ENCODE results near the gene MGAT4A.
"Not testable (repeated sequence)": the region's sequence is repeated elsewhere in the genome, so short reads cannot be mapped to it uniquely, and the experiment has no call there.

Gene MGAT4A

DNA sequence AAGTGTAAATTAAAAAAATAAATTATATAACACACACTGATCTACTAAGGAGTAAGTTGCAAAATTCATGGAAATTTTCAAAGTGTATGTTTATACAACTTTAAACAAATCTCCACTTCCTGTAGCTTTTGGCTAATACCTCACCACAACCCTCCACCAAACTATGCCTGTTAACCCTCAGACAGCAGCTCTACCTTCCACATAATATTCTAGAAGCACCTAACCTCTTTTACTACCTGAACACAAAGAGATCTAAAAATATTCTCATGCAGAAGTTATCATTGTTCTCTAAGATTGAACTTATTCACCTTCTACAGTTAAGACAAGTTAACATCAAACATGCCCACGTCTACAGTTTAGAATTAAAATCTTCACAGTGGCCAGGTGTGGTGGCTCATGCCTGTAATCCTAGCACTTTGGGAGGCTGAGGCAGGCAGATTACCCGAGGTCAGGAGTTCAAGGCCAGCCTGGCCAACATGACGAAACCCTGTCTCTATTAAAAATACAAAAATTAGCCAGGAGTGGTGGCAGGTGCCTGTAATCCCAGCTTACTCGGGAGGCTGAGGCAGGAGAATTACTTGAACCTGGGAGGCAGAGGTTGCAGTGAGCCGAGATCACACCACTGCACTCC, 2.7 kb downstream of the MGAT4A start:
- DNase-seq, result not testable (repeated sequence)

- DNase-seq, result no peak
These were observed 3.4 kb downstream of the MGAT4A start for GRCh38 chr2:98727369-98728087.

GRCh38 chr2:98726735-98727368, 4.1 kb downstream of the MGAT4A start:
- DNase-seq, result no peak

DNA sequence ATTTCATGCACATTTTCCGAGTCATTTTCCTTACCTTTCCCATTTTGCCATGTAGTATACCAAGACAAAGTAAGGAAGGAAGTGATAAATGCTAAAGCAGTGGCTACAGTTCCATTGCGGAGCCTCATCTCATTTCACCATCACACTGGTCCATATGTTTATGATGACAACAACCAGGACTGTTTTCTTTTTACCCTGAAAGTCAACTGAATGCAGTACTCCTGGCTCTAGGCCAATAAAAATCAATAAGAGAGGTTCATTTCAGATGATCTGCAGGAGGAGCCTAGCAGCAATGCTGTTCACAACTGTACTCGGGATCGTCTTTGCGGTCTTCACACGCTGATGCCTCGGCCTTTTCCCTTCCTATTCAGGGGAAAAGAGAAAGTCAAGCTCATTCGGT, 4.7 kb downstream of the MGAT4A start:
- no peak for DNase-seq

DNA sequence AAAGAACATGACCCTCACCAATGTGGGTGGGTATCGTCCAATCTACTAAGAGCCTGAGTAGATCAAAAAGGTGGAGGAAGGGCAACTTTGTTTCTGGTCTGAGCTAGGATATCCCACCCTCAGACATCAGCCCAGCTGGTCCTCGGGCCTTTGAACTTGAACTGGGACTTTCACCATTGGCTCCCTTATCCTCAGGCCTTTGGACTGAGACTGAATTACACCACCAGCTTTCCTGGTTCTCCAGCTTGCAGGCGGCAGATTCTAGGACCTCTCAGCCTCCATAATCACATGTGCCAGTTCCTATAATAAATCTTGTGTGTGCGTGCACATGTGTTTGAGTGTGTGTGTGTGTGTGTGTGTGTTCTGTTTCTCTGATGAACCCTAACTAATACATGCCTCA, 10.6 kb downstream of the MGAT4A start:
- DNase-seq, result no peak

GRCh38 chr2:98717621-98718020, 13.3 kb downstream of the MGAT4A start:
- DNase-seq, result no peak

- no peak for DNase-seq
These were observed 14.1 kb downstream of the MGAT4A start for GRCh38 chr2:98716786-98717185.

GRCh38 chr2:98715812-98716451, 15.0 kb downstream of the MGAT4A start:
- no peak for DNase-seq

- no peak for DNase-seq
These were observed 17.5 kb downstream of the MGAT4A start for GRCh38 chr2:98713332-98714015.

- no peak for DNase-seq
These were observed 18.8 kb downstream of the MGAT4A start for GRCh38 chr2:98712145-98712544.

GRCh38 chr2:98711506-98711905, 19.4 kb downstream of the MGAT4A start:
- no peak for DNase-seq

GRCh38 chr2:98710734-98711133, 20.2 kb downstream of the MGAT4A start:
- DNase-seq, result peak; percentile 40

- DNase-seq, result no peak
These were observed 21.4 kb downstream of the MGAT4A start for GRCh38 chr2:98709535-98709934.

DNA sequence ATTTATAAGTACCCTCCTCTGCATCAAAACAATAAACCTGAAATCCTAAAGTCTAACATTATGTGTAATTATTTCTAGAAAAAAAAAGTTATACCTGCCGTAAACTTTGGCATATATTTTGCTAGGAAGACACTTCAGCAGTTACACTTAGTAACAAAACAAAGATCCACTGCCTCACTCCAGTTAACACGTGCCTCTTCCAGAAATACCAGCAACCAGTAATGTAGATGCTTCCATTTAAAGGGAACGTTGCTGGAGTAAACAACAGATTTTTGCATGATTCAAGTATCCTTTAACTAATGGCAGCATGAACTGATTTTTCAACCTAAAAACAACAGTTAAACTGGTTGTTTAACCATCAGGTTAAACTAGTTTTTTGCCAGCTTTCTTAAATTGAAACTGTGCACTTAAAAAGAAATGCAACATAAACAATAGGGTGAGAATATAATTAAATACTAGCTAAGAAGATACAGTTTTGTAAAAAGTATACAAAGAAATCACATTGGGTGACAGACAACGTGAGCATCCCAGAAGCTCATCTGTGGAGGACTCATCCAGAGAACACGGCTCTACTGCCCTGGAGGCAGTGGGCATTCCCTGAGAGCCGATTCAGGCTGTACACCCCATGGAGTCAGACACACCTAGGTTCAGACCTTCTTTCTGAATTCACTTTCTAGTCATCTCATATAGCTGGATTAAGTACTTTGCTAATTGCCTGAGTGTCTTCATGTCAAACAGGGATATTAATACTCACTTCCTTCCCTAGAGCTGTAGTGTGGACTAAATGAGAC, 22.3 kb downstream of the MGAT4A start:
- no peak for DNase-seq

DNA sequence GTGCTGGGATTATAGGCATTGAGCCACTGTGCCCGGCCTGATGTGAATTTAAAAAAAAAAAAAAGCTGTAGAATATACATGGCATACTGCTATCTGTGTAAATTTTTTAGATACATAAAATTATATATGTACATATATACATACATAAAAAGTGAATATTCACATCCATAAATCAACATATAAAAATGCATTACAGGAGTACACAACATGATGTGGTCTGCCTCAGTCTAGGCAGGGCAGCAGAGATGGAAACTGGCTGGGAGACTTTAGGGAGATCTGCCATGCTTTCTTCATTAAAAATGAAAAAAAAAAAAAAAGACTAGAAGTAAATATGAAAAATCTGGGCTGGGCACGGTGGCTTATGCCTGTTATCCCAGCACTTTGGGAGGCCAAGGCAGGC, 24.3 kb downstream of the MGAT4A start:
- DNase-seq, result no peak

- no peak for DNase-seq
These were observed 25.7 kb downstream of the MGAT4A start for GRCh38 chr2:98705333-98705617.

DNA sequence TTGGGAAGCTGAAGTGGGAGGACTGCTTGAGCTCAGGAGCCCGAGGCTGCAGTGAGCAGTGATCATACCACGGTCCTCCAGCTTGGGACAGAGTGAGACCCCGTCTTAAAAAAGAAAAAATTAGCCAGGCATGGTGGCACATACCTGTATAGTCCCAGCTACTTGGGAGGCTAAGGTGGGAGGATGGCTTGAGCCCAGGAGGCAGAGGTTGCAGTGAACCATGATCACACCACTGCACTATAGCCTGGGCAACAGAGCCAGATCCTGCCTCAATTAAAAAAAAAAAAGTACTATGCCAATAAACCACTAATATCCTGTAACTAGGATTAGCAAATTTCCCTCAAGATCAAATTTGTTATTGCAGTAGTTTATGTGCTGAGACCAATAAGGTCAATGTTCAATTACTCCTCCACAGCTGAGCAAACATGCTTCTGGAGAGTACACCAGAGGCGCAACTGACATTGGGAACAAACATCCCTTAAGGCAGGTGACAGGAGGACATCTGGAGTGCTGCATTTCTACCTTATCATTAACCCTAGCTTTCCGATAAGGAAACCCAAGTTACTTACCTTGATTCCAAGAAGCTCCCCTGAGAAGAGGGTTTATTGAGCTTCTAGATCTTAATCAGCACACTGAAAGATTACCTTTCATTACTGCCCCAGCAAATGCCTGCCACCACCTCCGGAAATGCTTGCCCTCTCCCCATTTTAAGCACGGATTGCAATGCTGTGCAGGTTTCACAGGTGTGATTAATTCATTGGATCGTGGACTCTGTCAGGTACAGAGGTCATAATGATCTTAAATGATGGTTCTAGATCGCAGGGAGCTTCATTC, 26.2 kb downstream of the MGAT4A start:
- no peak for DNase-seq

- no peak for DNase-seq
These were observed 27.2 kb downstream of the MGAT4A start for GRCh38 chr2:98703738-98704137.

- no peak for DNase-seq
These were observed 27.9 kb downstream of the MGAT4A start for GRCh38 chr2:98702858-98703620.

- DNase-seq, result no peak
These were observed 28.7 kb downstream of the MGAT4A start for GRCh38 chr2:98702127-98702802.
